ENCODE results near the gene PSMB4. TPM values are rescaled to one million over a fixed set of nuclear protein-coding genes. Genes with fewer than 3 reads are reported as not detected.
A peak's percentile ranks its signal among the peaks of the same experiment; 100 is the strongest.

The PSMB4 gene
- total RNA-seq, 4 donors from 2014 or later: 119 to 223 (median 167) TPM

DNA sequence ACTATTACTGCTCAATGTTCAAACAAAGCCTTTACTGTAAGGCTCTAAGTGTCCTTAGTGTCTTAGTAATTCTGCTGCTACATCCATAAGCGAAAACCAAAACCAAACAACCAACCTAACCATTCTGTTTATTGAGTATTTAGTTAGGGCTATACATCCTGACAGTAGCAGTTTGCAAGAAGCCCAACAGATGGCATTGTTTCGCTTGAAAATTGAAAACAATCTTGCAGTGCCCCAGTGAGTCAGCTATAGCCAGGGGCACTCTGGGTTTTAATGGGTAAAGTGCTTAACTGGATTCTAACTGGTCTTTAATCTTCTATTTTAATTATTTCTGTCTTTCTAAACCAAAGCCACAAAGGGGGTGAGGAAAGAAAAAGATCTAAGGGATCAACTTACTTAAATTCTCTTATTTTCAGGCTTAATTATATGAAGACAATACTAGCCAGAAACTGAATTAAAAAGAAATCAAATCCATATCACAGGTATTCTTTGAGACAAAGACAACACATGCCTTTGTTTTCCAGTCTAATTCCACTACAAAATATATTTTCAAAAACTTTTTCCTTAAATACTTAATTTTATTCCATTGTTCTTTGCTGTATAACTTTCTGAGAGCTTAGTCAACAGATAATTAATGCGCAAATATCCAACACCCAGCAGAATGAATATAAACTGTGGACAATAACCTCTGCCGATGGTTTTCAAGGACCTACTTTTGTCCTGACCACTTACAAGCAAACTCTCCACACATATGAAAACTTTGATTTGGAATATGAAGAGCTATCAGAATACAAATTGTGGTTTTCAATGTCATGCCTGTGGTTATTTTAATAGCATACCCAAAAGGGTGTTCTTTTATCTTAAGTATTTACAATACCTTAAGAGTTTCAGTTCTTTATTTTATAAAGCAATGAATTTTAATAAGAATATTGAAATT lies 44.7 kb downstream of the PSMB4 start:
- H3K27me3 ChIP-seq: no peaks in the 10 kb centered on the region
- no peak overlapping the region for H3K27ac ChIP-seq
- no peaks in the 10 kb centered on the region for H3K9me3 ChIP-seq
- H3K4me3 ChIP-seq: no peak overlapping the region
- TF ChIP-seq POLR2A (IDR thresholded peaks at IDR 0.05): no peak
- TF ChIP-seq, protein P1, sequence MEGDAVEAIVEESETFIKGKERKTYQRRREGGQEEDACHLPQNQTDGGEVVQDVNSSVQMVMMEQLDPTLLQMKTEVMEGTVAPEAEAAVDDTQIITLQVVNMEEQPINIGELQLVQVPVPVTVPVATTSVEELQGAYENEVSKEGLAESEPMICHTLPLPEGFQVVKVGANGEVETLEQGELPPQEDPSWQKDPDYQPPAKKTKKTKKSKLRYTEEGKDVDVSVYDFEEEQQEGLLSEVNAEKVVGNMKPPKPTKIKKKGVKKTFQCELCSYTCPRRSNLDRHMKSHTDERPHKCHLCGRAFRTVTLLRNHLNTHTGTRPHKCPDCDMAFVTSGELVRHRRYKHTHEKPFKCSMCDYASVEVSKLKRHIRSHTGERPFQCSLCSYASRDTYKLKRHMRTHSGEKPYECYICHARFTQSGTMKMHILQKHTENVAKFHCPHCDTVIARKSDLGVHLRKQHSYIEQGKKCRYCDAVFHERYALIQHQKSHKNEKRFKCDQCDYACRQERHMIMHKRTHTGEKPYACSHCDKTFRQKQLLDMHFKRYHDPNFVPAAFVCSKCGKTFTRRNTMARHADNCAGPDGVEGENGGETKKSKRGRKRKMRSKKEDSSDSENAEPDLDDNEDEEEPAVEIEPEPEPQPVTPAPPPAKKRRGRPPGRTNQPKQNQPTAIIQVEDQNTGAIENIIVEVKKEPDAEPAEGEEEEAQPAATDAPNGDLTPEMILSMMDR (IDR thresholded peaks at IDR 0.05): peak; percentile 45 to 91 (median 78)
- peaks cover 0 to 15% (median 2%) of the 10 kb centered on the region in 4 donors for H3K4me1 ChIP-seq
- DNase-seq: peak in 2 of 3 donors; percentile 40 to 88
- peaks cover 0 to 9% (median 0%) of the 10 kb centered on the region in 3 donors for H3K36me3 ChIP-seq

DNA sequence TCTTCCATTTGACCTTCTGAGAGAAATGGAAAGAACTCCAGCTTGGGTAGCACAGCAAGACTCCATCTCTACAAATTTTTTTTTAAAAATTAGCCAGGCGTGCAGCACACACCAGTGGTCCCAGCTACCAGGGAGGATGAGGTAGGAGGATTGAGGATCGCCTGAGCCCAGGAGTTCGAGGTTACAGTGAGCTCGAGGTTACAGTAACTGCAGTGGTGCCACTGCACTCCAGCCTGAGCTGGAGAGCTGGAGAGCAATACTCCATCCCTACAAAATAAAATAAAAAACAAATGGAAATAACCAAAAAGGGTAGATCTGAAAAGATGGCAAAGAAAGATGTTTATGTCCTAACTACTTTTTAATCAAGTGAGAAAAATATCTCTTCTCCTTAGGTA lies 45.4 kb downstream of the PSMB4 start:
- Histone ChIP-seq H3K9me3 (no peaks in the 10 kb centered on the region), H3K4me1 (peaks cover 0 to 15% (median 2%) of the 10 kb centered on the region in 4 donors), H3K36me3 (peaks cover 0 to 9% (median 0%) of the 10 kb centered on the region in 3 donors), H3K4me3 (no peak overlapping the region), H3K27me3 (no peaks in the 10 kb centered on the region), H3K27ac (no peak overlapping the region)
- TF ChIP-seq, protein P1 (IDR thresholded peaks at IDR 0.05): no peak
- no peak for TF ChIP-seq POLR2A (IDR thresholded peaks at IDR 0.05)
- DNase-seq: no peak

DNA sequence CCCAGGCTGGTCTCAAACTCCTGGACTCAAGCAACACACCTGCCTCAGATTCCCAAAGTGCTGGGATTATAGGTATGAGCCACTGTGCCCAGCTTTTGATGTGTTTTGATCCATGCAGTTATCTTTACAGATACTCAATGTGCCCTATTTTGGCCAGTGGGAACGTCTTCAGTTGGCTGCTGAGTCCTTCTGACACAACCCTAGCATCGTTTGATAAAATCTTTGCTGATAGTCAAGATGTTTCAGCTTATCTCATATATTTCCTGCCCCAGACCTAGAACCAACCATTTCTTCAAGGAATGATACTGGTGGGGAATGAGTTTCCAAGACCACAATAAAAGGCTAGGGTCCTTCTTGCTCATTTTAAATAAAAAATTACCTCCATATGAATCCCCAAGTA lies 48.3 kb downstream of the PSMB4 start:
- no peaks in the 10 kb centered on the region for H3K9me3 ChIP-seq
- H3K4me3 ChIP-seq: no peak overlapping the region
- no peaks in the 10 kb centered on the region for H3K36me3 ChIP-seq
- peaks cover 0 to 15% (median 2%) of the 10 kb centered on the region in 4 donors for H3K4me1 ChIP-seq
- H3K27me3 ChIP-seq: no peaks in the 10 kb centered on the region
- no peak overlapping the region for H3K27ac ChIP-seq
- DNase-seq: no peak
- no peak for TF ChIP-seq POLR2A (IDR thresholded peaks at IDR 0.05)
- TF ChIP-seq, protein P1 (IDR thresholded peaks at IDR 0.05): no peak

Small RNA genes within 50 kb of the gene (small RNA-seq; reads per million reads assigned to genes)
- 0.57 to 0.59 reads per million in 2 donors for gene RNY4P25

Other genes with a start within 250 kb of the PSMB4 start
- 1 to 10 TPM in 2 of 4 donors, not detected in 2; 4.0 to 6.6 TPM for gene TNFAIP8L2, start 242.9 kb upstream of the PSMB4 start, total RNA-seq
- gene LYSMD1, start 233.7 kb upstream of the PSMB4 start, total RNA-seq: 10 to 100 TPM in 2 of 4 donors, 1 to 10 TPM in 2; 6.0 to 11.7 (median 10.2) TPM
- 10 to 100 TPM; 16.1 to 48.9 (median 36.9) TPM for gene SCNM1, start 233.4 kb upstream of the PSMB4 start, total RNA-seq
- 10 to 100 TPM in 1 of 4 donors, not detected in 3; 10.7 TPM for gene TMOD4, start 223.6 kb upstream of the PSMB4 start, total RNA-seq
- gene VPS72, start 209.4 kb upstream of the PSMB4 start, total RNA-seq: 10 to 100 TPM; 21.5 to 26.9 (median 24.4) TPM
- 100 to 1,000 TPM in 2 of 4 donors, 10 to 100 TPM in 2; 54.5 to 118 (median 97.6) TPM for gene PIP5K1A, start 201.0 kb upstream of the PSMB4 start, total RNA-seq
- 100 to 1,000 TPM in 2 of 4 donors, 10 to 100 TPM in 2; 84.6 to 153 (median 103) TPM for gene PSMD4, start 144.8 kb upstream of the PSMB4 start, total RNA-seq
- 10 to 100 TPM; 30.5 to 53.5 (median 38.5) TPM for gene ZNF687, start 117.3 kb upstream of the PSMB4 start, total RNA-seq
- 100 to 1,000 TPM in 1 of 4 donors, 10 to 100 TPM in 3; 68.0 to 147 (median 83.7) TPM for gene PI4KB, start 72.2 kb upstream of the PSMB4 start, total RNA-seq
- gene RFX5, start 52.3 kb upstream of the PSMB4 start, total RNA-seq: 100 to 1,000 TPM in 1 of 4 donors, 10 to 100 TPM in 3; 35.6 to 187 (median 42.0) TPM
- gene SELENBP1, start 26.9 kb upstream of the PSMB4 start, total RNA-seq: 100 to 1,000 TPM; 194 to 623 (median 467) TPM
- 10 to 100 TPM; 49.5 to 91.3 (median 52.6) TPM for gene POGZ, start 59.9 kb downstream of the PSMB4 start, total RNA-seq
- 100 to 1,000 TPM in 3 of 4 donors, 10 to 100 TPM in 1; 34.7 to 180 (median 160) TPM for gene CGN, start 111.8 kb downstream of the PSMB4 start, total RNA-seq
- gene TUFT1, start 140.7 kb downstream of the PSMB4 start, total RNA-seq: 10 to 100 TPM; 12.4 to 23.4 (median 19.3) TPM
- gene SNX27, start 212.5 kb downstream of the PSMB4 start, total RNA-seq: 10 to 100 TPM; 24.0 to 50.3 (median 35.1) TPM